Measurements from ENCODE around the gene SRPK2. TPM values are rescaled to one million over a fixed set of nuclear protein-coding genes. Genes with fewer than 3 reads are reported as not detected.

SRPK2 gene
- total RNA-seq, 5 donors from 2014 or later (not counting 1 experiment from before 2014, with no cell fraction given): 41.6 to 71.4 (median 46.9) TPM

- no peak overlapping the region for H3K27ac Mint-ChIP-seq
Measured at GRCh38 chr7:105136221-105136620, 252.5 kb downstream of the SRPK2 start.

DNA sequence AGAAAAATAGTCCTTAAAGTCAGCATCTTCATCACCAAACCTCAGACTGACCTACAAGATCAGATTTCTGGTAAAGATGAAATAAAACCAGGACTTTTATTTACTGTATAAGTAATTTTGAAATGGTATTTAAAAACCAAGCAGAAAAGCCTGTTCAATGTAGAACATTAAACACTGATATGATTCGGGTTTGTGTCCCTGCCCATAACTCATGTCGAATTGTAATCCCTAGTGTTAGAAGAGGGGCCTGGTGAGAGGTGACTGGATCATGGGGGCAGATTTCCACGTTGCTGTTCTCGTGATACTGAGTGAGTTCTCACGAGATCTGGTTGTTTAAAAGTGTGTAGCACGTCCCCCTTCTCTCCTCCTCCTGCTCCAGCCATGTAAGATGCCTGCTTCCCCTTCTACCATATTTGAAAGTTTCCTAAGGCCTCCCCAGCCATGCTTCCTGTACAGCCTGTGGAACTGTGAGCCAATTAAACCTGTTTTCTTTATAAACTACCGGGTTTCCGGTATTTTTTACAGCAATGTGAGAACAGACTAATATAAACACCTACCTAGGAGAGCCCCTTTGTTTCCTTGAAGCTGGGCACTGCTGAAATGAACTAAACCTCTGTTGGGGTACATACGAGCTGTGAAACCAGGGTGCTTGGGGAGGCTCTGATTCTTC, 254.6 kb downstream of the SRPK2 start:
- Mint-ChIP-seq H3K36me3 (peaks cover 42% of the 10 kb centered on the region), H3K9me3 (no peaks in the 10 kb centered on the region), H3K27me3 (no peaks in the 10 kb centered on the region), H3K4me3 (no peak overlapping the region), H3K4me1 (peaks cover 12 to 20% (median 17%) of the 10 kb centered on the region in 3 donors), H3K27ac (no peak overlapping the region)
- Histone ChIP-seq H3K4me1 (ENCODE audit: control insufficient read depth in 1 of 2, extremely low read depth in 1 of 2, insufficient read depth in 2 of 2, low read length in 2 of 2) (peaks cover 0 to 4% of the 10 kb centered on the region in 2 experiments), H3K4me3 (ENCODE audit: control insufficient read depth in 1 of 2, extremely low read depth in 1 of 2, low read length in 1 of 2) (no peak overlapping the region), H3K9me3 (no peaks in the 10 kb centered on the region), H3K27me3 (replicated peaks in 1 of 2; ENCODE audit: control insufficient read depth in 2 of 2, extremely low read depth in 1 of 2, insufficient read depth in 2 of 2, low read length in 1 of 2) (no peaks in the 10 kb centered on the region), H3K27ac (ENCODE audit: low read length) (no peak overlapping the region), H3K36me3 (ENCODE audit: control insufficient read depth in 2 of 2, extremely low read depth in 1 of 2, insufficient read depth in 1 of 2, low read length in 1 of 2) (peaks cover 0 to 76% of the 10 kb centered on the region in 2 donors)
- ATAC-seq (replicated peaks in 1 of 4) (no peak), DNase-seq (no peak)
- 100% methylated on average over 1 of the region's 9 CpGs for WGBS (ENCODE audit: insufficient coverage)
- POLR2A ChIA-PET: no interaction called here
- CTCF ChIA-PET: no interaction called here

More at GRCh38 chr7:105136221-105136620, 252.5 kb downstream of the SRPK2 start:
- ATAC-seq (replicated peaks in 1 of 4) (no peak), DNase-seq (no peak)
- H3K4me1 Mint-ChIP-seq: peaks cover 12 to 20% (median 18%) of the 10 kb centered on the region in 3 donors
- no peaks in the 10 kb centered on the region for H3K9me3 ChIP-seq
- H3K4me3 ChIP-seq (ENCODE audit: control insufficient read depth in 1 of 2, extremely low read depth in 1 of 2, low read length in 1 of 2): no peak overlapping the region
- peaks cover 0 to under 1% of the 10 kb centered on the region in 2 experiments for H3K4me1 ChIP-seq (ENCODE audit: control insufficient read depth in 1 of 2, extremely low read depth in 1 of 2, insufficient read depth in 2 of 2, low read length in 2 of 2)
- no peak overlapping the region for H3K4me3 Mint-ChIP-seq
- no peak overlapping the region for H3K27ac ChIP-seq (ENCODE audit: low read length)
- POLR2A ChIA-PET: interaction anchor here in 1 of 2 donors (0.6 to 0.7 kb wide), 3 partner anchors 168 to 321 kb away, joined by 7 to 11 read pairs (median 10); no protein-coding TSS in a partner anchor
- no CpG with 5 or more reads among the region's 3 CpGs for WGBS (ENCODE audit: insufficient coverage)
- H3K9me3 Mint-ChIP-seq: no peaks in the 10 kb centered on the region
- peaks cover 0 to 77% of the 10 kb centered on the region in 2 donors for H3K36me3 ChIP-seq (ENCODE audit: control insufficient read depth in 2 of 2, extremely low read depth in 1 of 2, insufficient read depth in 1 of 2, low read length in 1 of 2)
- H3K36me3 Mint-ChIP-seq: peaks cover 41% of the 10 kb centered on the region
- CTCF ChIA-PET: interaction anchor here (0.5 to 0.6 kb wide), 2 partner anchors 199 to 1814 kb away, joined by 3 to 4 read pairs; no protein-coding TSS in a partner anchor
- H3K27me3 Mint-ChIP-seq: no peaks in the 10 kb centered on the region
- no peaks in the 10 kb centered on the region for H3K27me3 ChIP-seq (replicated peaks in 1 of 2; ENCODE audit: control insufficient read depth in 2 of 2, extremely low read depth in 1 of 2, insufficient read depth in 2 of 2, low read length in 1 of 2)

DNA sequence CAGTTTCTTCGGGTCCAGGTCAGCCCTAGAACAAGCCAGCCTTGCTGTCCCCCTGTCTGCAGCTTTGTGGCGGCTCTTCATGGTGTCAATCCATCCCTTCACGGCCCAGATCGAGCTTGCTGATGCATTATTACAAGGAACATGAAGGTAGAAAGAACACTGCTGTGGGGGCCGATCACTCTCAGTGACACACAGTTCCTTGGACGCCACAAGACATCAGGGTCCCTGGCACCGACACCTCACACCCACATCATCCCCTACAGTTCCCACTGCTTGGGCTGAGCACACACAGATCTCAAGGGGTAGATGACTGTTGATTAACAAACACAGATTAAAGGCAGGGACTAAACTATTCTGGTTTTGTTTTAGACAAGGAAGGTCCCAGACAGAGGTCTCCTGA, 255.4 kb downstream of the SRPK2 start:
- Mint-ChIP-seq H3K27ac (peak overlapping the region in 1 of 2 donors; percentile 41), H3K27me3 (no peaks in the 10 kb centered on the region), H3K4me3 (no peak overlapping the region), H3K4me1 (peaks cover 12 to 20% (median 14%) of the 10 kb centered on the region in 3 donors), H3K9me3 (no peaks in the 10 kb centered on the region), H3K36me3 (peaks cover 38% of the 10 kb centered on the region)
- POLR2A ChIA-PET: no interaction called here
- DNase-seq (no peak), ATAC-seq (replicated peaks in 1 of 4) (no peak)
- Histone ChIP-seq H3K9me3 (no peaks in the 10 kb centered on the region), H3K27me3 (replicated peaks in 1 of 2; ENCODE audit: control insufficient read depth in 2 of 2, extremely low read depth in 1 of 2, insufficient read depth in 2 of 2, low read length in 1 of 2) (no peaks in the 10 kb centered on the region), H3K36me3 (ENCODE audit: control insufficient read depth in 2 of 2, extremely low read depth in 1 of 2, insufficient read depth in 1 of 2, low read length in 1 of 2) (peaks cover 0 to 69% of the 10 kb centered on the region in 2 donors), H3K27ac (ENCODE audit: low read length) (no peak overlapping the region), H3K4me3 (ENCODE audit: control insufficient read depth in 1 of 2, extremely low read depth in 1 of 2, low read length in 1 of 2) (no peak overlapping the region), H3K4me1 (ENCODE audit: control insufficient read depth in 1 of 2, extremely low read depth in 1 of 2, insufficient read depth in 2 of 2, low read length in 2 of 2) (peaks cover 0 to 4% of the 10 kb centered on the region in 2 experiments)
- CTCF ChIA-PET: no interaction called here
- WGBS (ENCODE audit: insufficient coverage): 100% methylated on average over 3 of the region's 7 CpGs

GRCh38 chr7:105132835-105133234, 255.9 kb downstream of the SRPK2 start:
- no peaks in the 10 kb centered on the region for H3K9me3 Mint-ChIP-seq
- no peak overlapping the region for H3K4me3 Mint-ChIP-seq
- Histone ChIP-seq H3K9me3 (no peaks in the 10 kb centered on the region), H3K4me1 (ENCODE audit: control insufficient read depth in 1 of 2, extremely low read depth in 1 of 2, insufficient read depth in 2 of 2, low read length in 2 of 2) (peaks cover 0 to 4% of the 10 kb centered on the region in 2 experiments), H3K27ac (ENCODE audit: low read length) (no peak overlapping the region), H3K27me3 (replicated peaks in 1 of 2; ENCODE audit: control insufficient read depth in 2 of 2, extremely low read depth in 1 of 2, insufficient read depth in 2 of 2, low read length in 1 of 2) (no peaks in the 10 kb centered on the region), H3K4me3 (ENCODE audit: control insufficient read depth in 1 of 2, extremely low read depth in 1 of 2, low read length in 1 of 2) (no peak overlapping the region), H3K36me3 (ENCODE audit: control insufficient read depth in 2 of 2, extremely low read depth in 1 of 2, insufficient read depth in 1 of 2, low read length in 1 of 2) (peaks cover 0 to 67% of the 10 kb centered on the region in 2 donors)
- 98% methylated on average over 7 of the region's 10 CpGs for WGBS (ENCODE audit: insufficient coverage)
- ATAC-seq (replicated peaks in 1 of 4): no peak
- ChIA-PET CTCF (interaction anchor here in 1 of 2 donors (0.6 kb wide), 1 partner anchor 205 kb away, joined by 3 read pairs; no protein-coding TSS in a partner anchor), POLR2A (no interaction called here)
- peaks cover 9 to 15% (median 14%) of the 10 kb centered on the region in 3 donors for H3K4me1 Mint-ChIP-seq
- no peak overlapping the region for H3K27ac Mint-ChIP-seq
- H3K27me3 Mint-ChIP-seq: no peaks in the 10 kb centered on the region
- peaks cover 35% of the 10 kb centered on the region for H3K36me3 Mint-ChIP-seq
- no peak for DNase-seq

DNA sequence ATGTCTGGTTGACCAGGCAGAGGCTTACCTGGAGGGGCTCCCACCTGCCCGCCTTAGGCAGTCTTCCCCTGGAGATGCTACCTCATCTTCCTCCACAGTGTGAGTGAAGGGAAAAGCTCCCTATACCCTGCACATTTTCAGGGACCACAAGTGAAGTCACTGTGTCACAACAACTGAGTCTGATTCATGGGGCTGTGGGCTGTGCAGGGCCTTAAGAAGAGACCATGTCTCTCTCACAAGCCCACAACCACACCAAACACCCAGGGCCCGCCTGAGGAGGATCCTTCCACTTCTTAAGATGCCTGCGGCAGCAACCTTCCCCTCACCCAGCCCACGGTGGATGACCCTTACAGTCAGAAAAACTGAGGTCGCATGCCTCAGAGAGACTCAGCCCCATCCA, 256.4 kb downstream of the SRPK2 start:
- 98% methylated on average over 4 of the region's 5 CpGs for WGBS (ENCODE audit: insufficient coverage)
- Mint-ChIP-seq H3K27ac (no peak overlapping the region), H3K27me3 (no peaks in the 10 kb centered on the region), H3K36me3 (peaks cover 31% of the 10 kb centered on the region), H3K4me3 (no peak overlapping the region), H3K9me3 (no peaks in the 10 kb centered on the region), H3K4me1 (peaks cover 9 to 14% (median 12%) of the 10 kb centered on the region in 3 donors)
- Histone ChIP-seq H3K9me3 (no peaks in the 10 kb centered on the region), H3K4me3 (ENCODE audit: control insufficient read depth in 1 of 2, extremely low read depth in 1 of 2, low read length in 1 of 2) (no peak overlapping the region), H3K4me1 (ENCODE audit: control insufficient read depth in 1 of 2, extremely low read depth in 1 of 2, insufficient read depth in 2 of 2, low read length in 2 of 2) (peaks cover 0 to 4% of the 10 kb centered on the region in 2 experiments), H3K27me3 (replicated peaks in 1 of 2; ENCODE audit: control insufficient read depth in 2 of 2, extremely low read depth in 1 of 2, insufficient read depth in 2 of 2, low read length in 1 of 2) (no peaks in the 10 kb centered on the region), H3K27ac (ENCODE audit: low read length) (no peak overlapping the region), H3K36me3 (ENCODE audit: control insufficient read depth in 2 of 2, extremely low read depth in 1 of 2, insufficient read depth in 1 of 2, low read length in 1 of 2) (peaks cover 0 to 65% of the 10 kb centered on the region in 2 donors)
- ChIA-PET CTCF (interaction anchor here in 1 of 2 donors (0.6 kb wide), 2 partner anchors 206 to 208 kb away, joined by 3 to 4 read pairs; no protein-coding TSS in a partner anchor), POLR2A (no interaction called here)
- ATAC-seq (replicated peaks in 1 of 4) (no peak), DNase-seq (no peak)

- H3K27me3 ChIP-seq (replicated peaks in 1 of 2; ENCODE audit: control insufficient read depth in 2 of 2, extremely low read depth in 1 of 2, insufficient read depth in 2 of 2, low read length in 1 of 2): no peaks in the 10 kb centered on the region
- H3K27ac ChIP-seq (ENCODE audit: low read length): no peak overlapping the region
- Mint-ChIP-seq H3K27me3 (no peaks in the 10 kb centered on the region), H3K27ac (peak overlapping the region; percentile 52 to 53), H3K4me1 (peaks cover 9 to 12% (median 10%) of the 10 kb centered on the region in 3 donors), H3K9me3 (no peaks in the 10 kb centered on the region), H3K36me3 (peaks cover 30% of the 10 kb centered on the region), H3K4me3 (no peak overlapping the region)
- H3K9me3 ChIP-seq: no peaks in the 10 kb centered on the region
- peaks cover 0 to 4% of the 10 kb centered on the region in 2 experiments for H3K4me1 ChIP-seq (ENCODE audit: control insufficient read depth in 1 of 2, extremely low read depth in 1 of 2, insufficient read depth in 2 of 2, low read length in 2 of 2)
- ChIA-PET POLR2A (no interaction called here), CTCF (interaction anchor here in 1 of 2 donors (0.6 kb wide), 1 partner anchor 208 kb away, joined by 4 read pairs; no protein-coding TSS in a partner anchor)
- no peak overlapping the region for H3K4me3 ChIP-seq (ENCODE audit: control insufficient read depth in 1 of 2, extremely low read depth in 1 of 2, low read length in 1 of 2)
- peaks cover 0 to 64% of the 10 kb centered on the region in 2 donors for H3K36me3 ChIP-seq (ENCODE audit: control insufficient read depth in 2 of 2, extremely low read depth in 1 of 2, insufficient read depth in 1 of 2, low read length in 1 of 2)
- no peak for ATAC-seq (replicated peaks in 1 of 4)
- no peak for DNase-seq
- WGBS (ENCODE audit: insufficient coverage): 89% methylated on average over 7 of the region's 7 CpGs
Measured at GRCh38 chr7:105131890-105132289, 256.8 kb downstream of the SRPK2 start.
